Fibroblast of lung (primary cell): ENCODE results near the gene AATK. TPM values are rescaled to one million over a fixed set of nuclear protein-coding genes. Genes with fewer than 3 reads are reported as not detected.

ENCODE experiments used
- DNase-seq, 2 donors: peaks; one replicate each; pipeline versions ENCODE4 v3.0.0 to v3.0.0-alpha.2; 2010; ENCODE audit warnings: low read depth in 2 of 2
- H2AFZ ChIP-seq: 2 replicates; pipeline ENCODE4 v1.5.1; 2012; ENCODE audit warnings: low read length, control low read depth, inconsistent platforms
- H3K27ac ChIP-seq: 2 replicates; pipeline ENCODE4 v1.5.1; 2011; ENCODE audit warnings: low read length, control low read depth; ENCODE audit not compliant: insufficient read depth
- H3K27me3 ChIP-seq: 2 replicates; pipeline ENCODE4 v1.5.1; 2011; ENCODE audit warnings: mild to moderate bottlenecking, low read length; ENCODE audit not compliant: control insufficient read depth, insufficient read depth
- H3K36me3 ChIP-seq: 2 replicates; pipeline ENCODE4 v1.5.1; 2011; ENCODE audit warnings: low read length; ENCODE audit not compliant: control insufficient read depth, insufficient read depth
- H3K4me1 ChIP-seq: 2 replicates; pipeline ENCODE4 v1.5.1; 2011; ENCODE audit warnings: low read length; ENCODE audit not compliant: control insufficient read depth, insufficient read depth; ENCODE audit errors: extremely low read depth
- H3K4me2 ChIP-seq: 2 replicates; pipeline ENCODE4 v1.5.1; 2011; ENCODE audit warnings: low read length, control low read depth; ENCODE audit not compliant: insufficient read depth; ENCODE audit errors: extremely low read depth
- H3K4me3 ChIP-seq, 4 experiments: fragments of 200-600 bp in 1 of 4; sonication (generic) in 1 of 4; replicated peaks in 1 of 4; 2 replicates each; pipeline ENCODE4 v1.5.1; 2011 to 2016; ENCODE audit warnings: low read length in 4 of 4, low read depth in 3 of 4, mild to moderate bottlenecking in 3 of 4, control low read depth in 2 of 4, inconsistent platforms in 1 of 4, mixed read lengths in 1 of 4; ENCODE audit not compliant: insufficient read depth in 1 of 4; ENCODE audit errors: control extremely low read depth in 1 of 4
- H3K79me2 ChIP-seq: 2 replicates; pipeline ENCODE4 v1.5.1; 2012; ENCODE audit warnings: mild to moderate bottlenecking, low read length, inconsistent platforms; ENCODE audit not compliant: control insufficient read depth, insufficient read depth
- H3K9ac ChIP-seq: 2 replicates; pipeline ENCODE4 v1.5.1; 2011; ENCODE audit warnings: mild to moderate bottlenecking, low read length, control low read depth; ENCODE audit not compliant: insufficient read depth
- H3K9me3 ChIP-seq: 2 replicates; pipeline ENCODE4 v1.5.1; 2012; ENCODE audit warnings: low read depth, low read length; ENCODE audit not compliant: control insufficient read depth, insufficient read depth
- H4K20me1 ChIP-seq: 2 replicates; pipeline ENCODE4 v1.5.1; 2011; ENCODE audit warnings: low read length; ENCODE audit not compliant: control insufficient read depth, insufficient read depth; ENCODE audit errors: extremely low read depth
- EZH2 ChIP-seq: IDR thresholded peaks from 2 replicates; pipeline ENCODE4 v1.5.1; 2012; ENCODE audit warnings: low read length, control low read depth, mild to moderate bottlenecking; ENCODE audit errors: missing control alignments
- polyA plus RNA-seq, 2 donors: library from polyadenylated mRNA; depleted of rRNA in 1 of 2; stranded (reverse) in 1 of 2; unstranded in 1 of 2; fragments of >200 nt; gene quantifications; 2 replicates each; pipeline ENCODE4 v1.2.1, GENCODE V29; 2011 to 2012; ENCODE audit warnings: missing spikeins in 1 of 2
- total RNA-seq: library from RNA; depleted of rRNA; stranded (reverse); fragments of >200 nt; gene quantifications from 2 replicates; pipeline ENCODE4 v1.2.1, GENCODE V29; 2014
- TF ChIP-seq, protein P1 (sequence below), 2 donors: IDR thresholded peaks in 1 of 2; conservative IDR thresholded peaks in 1 of 2; 1 replicate in 1 of 2; 2 replicates in 1 of 2; pipeline ENCODE4 v1.5.1; 2011 to 2012; ENCODE audit warnings: low read length in 2 of 2, control low read depth in 1 of 2, inconsistent platforms in 1 of 2, low read depth in 1 of 2, mild to moderate bottlenecking in 1 of 2

AATK gene
- total and polyA plus RNA-seq, 2 donors (not counting 1 experiment from before 2014, with no cell fraction given) = 0.16 to 0.50 TPM

DNA sequence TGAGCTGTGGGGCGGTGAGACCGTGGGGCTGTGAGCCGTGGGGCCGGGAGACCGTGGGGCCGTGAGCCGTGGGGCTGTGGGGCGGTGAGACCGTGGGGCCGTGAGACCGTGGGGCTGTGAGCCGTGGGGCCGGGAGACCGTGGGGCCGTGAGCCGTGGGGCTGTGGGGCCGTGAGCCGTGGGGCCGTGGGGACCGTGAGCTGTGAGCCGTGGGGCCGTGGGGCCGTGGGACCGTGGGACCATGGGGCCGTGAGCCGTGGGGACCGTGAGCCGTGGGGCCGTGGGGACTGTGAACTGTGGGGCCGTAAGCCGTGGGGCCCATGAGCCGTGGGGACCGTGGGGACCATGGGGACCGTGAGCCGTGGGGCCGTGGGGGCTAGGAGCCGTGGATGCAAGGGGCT is 25.3 kb downstream of the AATK start:
- Histone ChIP-seq H4K20me1 (no peaks in the 10 kb centered on the region), H3K4me3 (no peak overlapping the region), H3K79me2 (no peaks in the 10 kb centered on the region), H3K4me2 (no peak overlapping the region), H3K27ac (no peak overlapping the region), H2AFZ (no peak overlapping the region), H3K36me3 (no peaks in the 10 kb centered on the region), H3K9ac (no peak overlapping the region), H3K27me3 (no peaks in the 10 kb centered on the region), H3K9me3 (no peaks in the 10 kb centered on the region), H3K4me1 (no peaks in the 10 kb centered on the region)
- DNase-seq = no peak
- TF ChIP-seq, protein P1, sequence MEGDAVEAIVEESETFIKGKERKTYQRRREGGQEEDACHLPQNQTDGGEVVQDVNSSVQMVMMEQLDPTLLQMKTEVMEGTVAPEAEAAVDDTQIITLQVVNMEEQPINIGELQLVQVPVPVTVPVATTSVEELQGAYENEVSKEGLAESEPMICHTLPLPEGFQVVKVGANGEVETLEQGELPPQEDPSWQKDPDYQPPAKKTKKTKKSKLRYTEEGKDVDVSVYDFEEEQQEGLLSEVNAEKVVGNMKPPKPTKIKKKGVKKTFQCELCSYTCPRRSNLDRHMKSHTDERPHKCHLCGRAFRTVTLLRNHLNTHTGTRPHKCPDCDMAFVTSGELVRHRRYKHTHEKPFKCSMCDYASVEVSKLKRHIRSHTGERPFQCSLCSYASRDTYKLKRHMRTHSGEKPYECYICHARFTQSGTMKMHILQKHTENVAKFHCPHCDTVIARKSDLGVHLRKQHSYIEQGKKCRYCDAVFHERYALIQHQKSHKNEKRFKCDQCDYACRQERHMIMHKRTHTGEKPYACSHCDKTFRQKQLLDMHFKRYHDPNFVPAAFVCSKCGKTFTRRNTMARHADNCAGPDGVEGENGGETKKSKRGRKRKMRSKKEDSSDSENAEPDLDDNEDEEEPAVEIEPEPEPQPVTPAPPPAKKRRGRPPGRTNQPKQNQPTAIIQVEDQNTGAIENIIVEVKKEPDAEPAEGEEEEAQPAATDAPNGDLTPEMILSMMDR (conservative IDR thresholded peaks at IDR 0.05 in 1 of 2, IDR thresholded peaks at IDR 0.05 in 1 of 2; ENCODE audit: low read depth in 1 of 2, low read length in 2 of 2) = no peak
- no peak for TF ChIP-seq EZH2

DNA sequence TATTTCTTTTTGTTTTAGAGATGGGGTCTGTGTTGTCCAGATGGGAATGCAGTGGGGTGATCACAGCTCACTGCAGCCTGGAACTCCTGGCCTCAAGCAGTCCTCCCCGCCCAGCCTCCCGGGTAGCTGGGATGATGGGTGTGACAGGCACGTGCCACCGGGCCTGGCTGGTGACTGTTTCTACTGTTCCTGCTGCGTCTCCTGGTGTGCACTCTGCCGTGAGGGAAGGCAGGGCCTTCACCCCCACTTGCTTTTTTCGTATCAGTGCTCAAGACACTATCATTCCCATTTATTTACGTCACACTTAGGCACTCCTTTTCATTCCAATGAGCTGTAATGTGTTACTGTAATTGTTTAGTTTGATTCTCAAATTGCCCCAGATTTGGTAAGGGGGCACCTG is 26.0 kb downstream of the AATK start:
- H3K4me2 ChIP-seq = no peak overlapping the region
- no peaks in the 10 kb centered on the region for H4K20me1 ChIP-seq
- H3K79me2 ChIP-seq = no peaks in the 10 kb centered on the region
- no peaks in the 10 kb centered on the region for H3K27me3 ChIP-seq
- H3K4me1 ChIP-seq = no peaks in the 10 kb centered on the region
- DNase-seq = no peak
- no peaks in the 10 kb centered on the region for H3K36me3 ChIP-seq
- no peak overlapping the region for H3K4me3 ChIP-seq
- H3K9ac ChIP-seq = no peak overlapping the region
- H3K27ac ChIP-seq = no peak overlapping the region
- H2AFZ ChIP-seq = no peak overlapping the region
- TF ChIP-seq, protein P1 (conservative IDR thresholded peaks at IDR 0.05 in 1 of 2, IDR thresholded peaks at IDR 0.05 in 1 of 2; ENCODE audit: low read depth in 1 of 2, low read length in 2 of 2) = no peak
- TF ChIP-seq EZH2 = no peak
- H3K9me3 ChIP-seq = no peaks in the 10 kb centered on the region

DNA sequence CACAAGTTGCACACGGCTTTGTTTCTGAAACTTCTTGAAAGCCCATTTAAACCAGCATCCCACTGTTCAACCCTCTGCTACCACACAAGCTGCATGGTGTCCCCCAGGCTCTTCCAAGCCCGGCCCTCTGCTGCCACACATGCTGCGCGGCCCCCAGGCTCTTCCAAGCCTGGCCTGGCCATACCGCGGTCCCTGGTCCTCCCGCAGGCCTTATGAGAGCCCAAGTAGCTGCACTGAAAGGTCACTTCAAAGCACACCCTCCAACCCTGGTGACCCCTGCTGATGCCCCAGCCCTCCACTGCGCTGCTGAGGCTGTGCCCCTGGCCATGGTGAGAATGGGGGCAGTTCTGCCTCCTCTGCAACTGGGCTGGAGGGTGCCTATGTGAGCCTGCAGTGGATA is 26.6 kb downstream of the AATK start:
- Histone ChIP-seq H3K4me1 (no peaks in the 10 kb centered on the region), H4K20me1 (no peaks in the 10 kb centered on the region), H3K9ac (no peak overlapping the region), H3K79me2 (no peaks in the 10 kb centered on the region), H3K27me3 (no peaks in the 10 kb centered on the region), H3K27ac (no peak overlapping the region), H3K36me3 (no peaks in the 10 kb centered on the region), H2AFZ (no peak overlapping the region), H3K9me3 (no peaks in the 10 kb centered on the region), H3K4me2 (no peak overlapping the region), H3K4me3 (no peak overlapping the region)
- TF ChIP-seq, protein P1 (conservative IDR thresholded peaks at IDR 0.05 in 1 of 2, IDR thresholded peaks at IDR 0.05 in 1 of 2; ENCODE audit: low read depth in 1 of 2, low read length in 2 of 2) = no peak
- no peak for TF ChIP-seq EZH2
- no peak for DNase-seq
